GM19035 (cell line): Measurements from ENCODE around the gene GDF15.

Experiments used
- ATAC-seq: cut with Tn5 transposase; IDR thresholded peaks from one replicate; pipeline ENCODE4 v1.9.1; 2021; ENCODE audit not compliant: unreplicated experiment

GDF15 gene

GRCh38 chr19:18417250-18418028 is 31.5 kb downstream of the GDF15 start:
- ATAC-seq = no peak

GRCh38 chr19:18418029-18418482 is 32.1 kb downstream of the GDF15 start:
- ATAC-seq = no peak

GRCh38 chr19:18418483-18419194 is 32.7 kb downstream of the GDF15 start:
- peak; percentile 13 for ATAC-seq

- ATAC-seq = peak; percentile 42
Observed at GRCh38 chr19:18419195-18419698, 33.3 kb downstream of the GDF15 start, which contains the start of gene SSBP4. TSS of gene SSBP4 (plus strand) at chr19:18419398. CDS start at chr19:18419649, 251 bp downstream.

- ATAC-seq = peak; percentile 8
Observed at GRCh38 chr19:18419699-18420460, 33.9 kb downstream of the GDF15 start.

- no peak for ATAC-seq
Observed at GRCh38 chr19:18420930-18421329, 35.0 kb downstream of the GDF15 start.

GRCh38 chr19:18421371-18421959 is 35.5 kb downstream of the GDF15 start:
- no peak for ATAC-seq

- ATAC-seq = no peak
Observed at GRCh38 chr19:18422530-18423191, 36.7 kb downstream of the GDF15 start.

GRCh38 chr19:18423258-18424020 is 37.5 kb downstream of the GDF15 start:
- no peak for ATAC-seq

GRCh38 chr19:18424122-18424889 is 38.3 kb downstream of the GDF15 start:
- no peak for ATAC-seq

GRCh38 chr19:18424890-18425514 is 39.0 kb downstream of the GDF15 start:
- ATAC-seq = no peak

GRCh38 chr19:18425515-18426415 is 39.8 kb downstream of the GDF15 start:
- ATAC-seq = no peak

- ATAC-seq = no peak
Observed at GRCh38 chr19:18426416-18426767, 40.4 kb downstream of the GDF15 start.

- no peak for ATAC-seq
Observed at GRCh38 chr19:18427080-18427742, 41.3 kb downstream of the GDF15 start.

- ATAC-seq = no peak
Observed at GRCh38 chr19:18427743-18428113, 41.8 kb downstream of the GDF15 start.

GRCh38 chr19:18428173-18428786 is 42.3 kb downstream of the GDF15 start:
- no peak for ATAC-seq
